Measurements from ENCODE around the gene CSRP1. TPM values are rescaled to one million over a fixed set of nuclear protein-coding genes. Genes with fewer than 3 reads are reported as not detected.

CSRP1 gene
- total RNA-seq, 1 donor from 2014 or later = 823 TPM

GRCh38 chr1:201538612-201539551 is 32.0 kb upstream of the CSRP1 start, which contains the start of gene NAV1:
Gene NAV1, plus strand, starts transcription at chr1:201539127. Its CDS starts 83,758 bp downstream, at chr1:201622885.
- TF ChIP-seq CTCF (IDR thresholded peaks at IDR 0.05; ENCODE audit: insufficient read depth, low read length, poor library complexity, severe bottlenecking) = no peak
- Histone ChIP-seq H3K27me3 (ENCODE audit: control insufficient read depth, insufficient read depth, low read length) (no peaks in the 10 kb centered on the region), H3K4me3 (ENCODE audit: low read depth, low read length) (peak within 1 kb of the TSS; percentile 67), H3K36me3 (ENCODE audit: control insufficient read depth, insufficient read depth, low read length) (no peaks in the 10 kb centered on the region)
- no peak for DNase-seq (ENCODE audit: low read depth)

DNA sequence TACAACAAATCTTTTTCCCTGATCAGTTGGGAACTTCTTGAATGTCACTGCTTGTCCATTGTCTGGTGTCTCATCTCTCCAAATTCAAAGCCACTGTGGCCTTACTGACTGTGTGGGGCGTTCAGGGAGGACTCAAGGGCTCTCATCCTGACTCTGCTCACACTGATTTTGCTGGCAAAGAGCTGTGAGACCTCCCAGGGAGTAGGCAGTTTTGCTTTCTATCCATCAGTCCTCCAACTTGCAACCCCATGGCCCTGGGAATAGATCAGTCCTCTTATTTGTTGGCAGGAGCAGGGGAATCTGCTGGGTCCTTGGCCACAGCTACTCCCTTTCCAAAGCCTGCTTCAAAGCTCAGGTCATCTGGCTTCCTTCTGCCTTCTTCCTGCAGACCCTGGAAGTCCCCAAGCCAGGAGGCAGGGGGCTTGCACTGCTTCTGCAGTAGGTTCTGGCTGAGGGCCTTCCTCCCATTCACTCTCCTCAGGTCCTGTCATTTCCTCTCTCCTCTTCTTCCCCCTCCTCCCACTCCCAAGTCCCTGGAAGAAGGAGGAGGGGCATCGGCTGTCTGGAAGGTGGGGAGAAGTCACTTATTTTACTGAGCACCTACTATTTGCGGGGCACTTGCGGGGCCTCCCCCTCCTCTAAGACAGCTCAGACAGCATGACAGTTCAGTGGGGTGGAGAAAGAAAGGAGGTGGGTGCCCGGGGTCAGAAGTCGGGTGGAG is 31.1 kb upstream of the CSRP1 start:
- H3K27me3 ChIP-seq (ENCODE audit: control insufficient read depth, insufficient read depth, low read length) = no peaks in the 10 kb centered on the region
- DNase-seq (ENCODE audit: low read depth) = no peak

GRCh38 chr1:201537467-201537866 is 30.5 kb upstream of the CSRP1 start:
- no peak for DNase-seq (ENCODE audit: low read depth)
- Histone ChIP-seq H3K4me3 (ENCODE audit: low read depth, low read length) (no peak overlapping the region), H3K36me3 (ENCODE audit: control insufficient read depth, insufficient read depth, low read length) (no peaks in the 10 kb centered on the region), H3K27me3 (ENCODE audit: control insufficient read depth, insufficient read depth, low read length) (no peaks in the 10 kb centered on the region)
- no peak for TF ChIP-seq CTCF (IDR thresholded peaks at IDR 0.05; ENCODE audit: insufficient read depth, low read length, poor library complexity, severe bottlenecking)

More for the DNA sequence above, 31.1 kb upstream of the CSRP1 start:
- no peaks in the 10 kb centered on the region for H3K36me3 ChIP-seq (ENCODE audit: control insufficient read depth, insufficient read depth, low read length)
- H3K4me3 ChIP-seq (ENCODE audit: low read depth, low read length) = peak overlapping the region; percentile 67
- no peak for TF ChIP-seq CTCF (IDR thresholded peaks at IDR 0.05; ENCODE audit: insufficient read depth, low read length, poor library complexity, severe bottlenecking)

GRCh38 chr1:201537028-201537427 is 30.1 kb upstream of the CSRP1 start:
- H3K36me3 ChIP-seq (ENCODE audit: control insufficient read depth, insufficient read depth, low read length) = no peaks in the 10 kb centered on the region
- no peak for DNase-seq (ENCODE audit: low read depth)
- no peaks in the 10 kb centered on the region for H3K27me3 ChIP-seq (ENCODE audit: control insufficient read depth, insufficient read depth, low read length)
- TF ChIP-seq CTCF (IDR thresholded peaks at IDR 0.05; ENCODE audit: insufficient read depth, low read length, poor library complexity, severe bottlenecking) = no peak
- H3K4me3 ChIP-seq (ENCODE audit: low read depth, low read length) = no peak overlapping the region

GRCh38 chr1:201536558-201536957 is 29.6 kb upstream of the CSRP1 start:
- no peaks in the 10 kb centered on the region for H3K27me3 ChIP-seq (ENCODE audit: control insufficient read depth, insufficient read depth, low read length)
- no peak for TF ChIP-seq CTCF (IDR thresholded peaks at IDR 0.05; ENCODE audit: insufficient read depth, low read length, poor library complexity, severe bottlenecking)
- H3K36me3 ChIP-seq (ENCODE audit: control insufficient read depth, insufficient read depth, low read length) = no peaks in the 10 kb centered on the region
- no peak for DNase-seq (ENCODE audit: low read depth)
- no peak overlapping the region for H3K4me3 ChIP-seq (ENCODE audit: low read depth, low read length)
